GM10266 (cell line): ENCODE data around the gene NR5A2.

Experiments
- DNase-seq: peaks from one replicate; pipeline ENCODE4 v3.0.0; 2012; ENCODE audit errors: extremely low spot score
- CTCF ChIP-seq: IDR thresholded peaks from 2 replicates; pipeline ENCODE4 v1.5.1; 2012; ENCODE audit warnings: mild to moderate bottlenecking, low read depth; ENCODE audit not compliant: control insufficient read depth, insufficient read depth; ENCODE audit errors: missing control alignments

NR5A2 gene

DNA sequence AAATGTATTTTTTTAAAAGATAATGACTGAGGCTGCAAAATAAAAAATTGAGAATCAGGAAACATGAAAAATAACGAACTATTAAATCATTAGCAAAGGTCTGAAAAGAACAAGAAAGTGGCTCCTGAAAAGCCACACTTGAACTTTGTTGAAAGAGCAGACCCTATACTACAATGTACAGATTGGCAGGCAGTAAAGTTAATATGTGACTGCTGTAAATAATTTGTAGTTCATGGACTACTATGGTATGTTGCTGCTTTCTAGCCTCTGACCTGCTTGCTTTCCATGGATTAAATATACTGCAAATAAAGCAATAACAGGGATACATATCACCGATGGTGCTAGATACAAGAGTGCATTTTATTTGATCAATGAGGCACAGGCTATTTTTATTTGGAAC lies 18.6 kb downstream of the NR5A2 start:
- no peak for TF ChIP-seq CTCF
- DNase-seq: no peak

- no peak for DNase-seq
- TF ChIP-seq CTCF: no peak
These were observed 20.7 kb downstream of the NR5A2 start for GRCh38 chr1:200048244-200048643.

GRCh38 chr1:200049810-200050209 lies 22.3 kb downstream of the NR5A2 start:
- no peak for TF ChIP-seq CTCF
- no peak for DNase-seq

GRCh38 chr1:200051620-200052019 lies 24.1 kb downstream of the NR5A2 start:
- TF ChIP-seq CTCF: no peak
- no peak for DNase-seq

GRCh38 chr1:200053091-200053490 lies 25.6 kb downstream of the NR5A2 start:
- no peak for TF ChIP-seq CTCF
- DNase-seq: no peak

DNA sequence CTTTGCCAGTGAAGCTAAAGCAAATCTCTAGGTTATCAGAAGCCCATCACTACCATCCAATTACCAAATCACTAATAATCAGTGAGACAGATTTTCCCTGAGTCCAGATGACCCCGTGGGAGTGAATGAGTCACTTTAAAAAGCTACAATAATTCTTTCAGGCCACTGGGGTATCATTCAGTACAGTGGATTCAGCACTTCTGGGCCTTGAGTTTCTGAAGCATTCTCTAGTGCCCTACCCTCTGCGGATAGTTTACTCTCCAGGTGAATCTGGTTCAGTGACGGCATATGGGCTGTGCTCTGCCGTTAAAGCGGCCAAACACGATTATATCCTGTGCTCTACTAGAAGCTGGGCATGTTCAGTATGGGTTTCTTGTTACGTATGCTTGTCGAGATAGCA lies 26.1 kb downstream of the NR5A2 start:
- DNase-seq: no peak
- TF ChIP-seq CTCF: no peak

DNA sequence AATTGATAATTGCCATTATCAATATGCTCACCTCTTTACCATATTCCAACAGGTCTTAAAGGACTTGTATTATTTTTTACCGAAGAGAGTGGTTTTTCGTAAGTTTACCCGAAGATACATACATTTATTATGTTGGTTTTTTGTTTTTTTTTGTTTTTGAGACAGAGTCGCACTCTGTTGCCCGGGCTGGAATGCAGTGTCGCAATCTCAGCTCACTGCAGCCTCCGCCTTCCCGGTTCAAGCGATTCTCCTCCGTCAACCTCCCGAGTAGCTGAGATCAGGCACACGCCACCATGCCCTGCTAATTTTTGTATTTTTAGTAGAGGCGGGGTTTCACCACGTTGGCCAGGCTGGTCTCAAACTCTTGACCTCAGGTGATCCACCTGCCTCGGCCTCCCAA lies 30.8 kb downstream of the NR5A2 start:
- TF ChIP-seq CTCF: no peak
- no peak for DNase-seq
